Nephron (organoid): ENCODE data around the gene EIF3M.

Experiments used
- H3K27ac Mint-ChIP-seq, 3 experiments: 2 replicates each; pipeline ENCODE4 v1.8.0; 2020; ENCODE audit warnings: mixed read lengths in 3 of 3, mild to moderate bottlenecking in 2 of 3, moderate library complexity in 1 of 3
- H3K27me3 Mint-ChIP-seq: 2 replicates; pipeline ENCODE4 v1.8.0; 2021; ENCODE audit warnings: low read depth, mild to moderate bottlenecking, moderate library complexity, mixed read lengths
- H3K36me3 Mint-ChIP-seq: 2 replicates; pipeline ENCODE4 v1.8.0; 2020; ENCODE audit warnings: low read depth, mixed read lengths
- H3K4me1 Mint-ChIP-seq: 2 replicates; pipeline ENCODE4 v1.8.0; 2020; ENCODE audit warnings: mixed read lengths
- H3K4me3 Mint-ChIP-seq, 3 experiments: 2 replicates each; pipeline ENCODE4 v1.8.0; 2020; ENCODE audit warnings: mild to moderate bottlenecking in 3 of 3, mixed read lengths in 3 of 3, moderate library complexity in 2 of 3
- H3K9me3 Mint-ChIP-seq: 2 replicates; pipeline ENCODE4 v1.8.0; 2020; ENCODE audit warnings: mixed read lengths
- CTCF ChIP-seq, 3 experiments: fragments of 200-600 bp; sonication (generic); IDR thresholded peaks; one replicate each; pipeline ENCODE4 v1.5.0; 2021; ENCODE audit warnings: antibody characterized with exemption in 3 of 3; ENCODE audit not compliant: unreplicated experiment in 3 of 3

Gene EIF3M

GRCh38 chr11:32555895-32556294 is 27.7 kb upstream of the EIF3M start:
- Mint-ChIP-seq H3K9me3 (no peaks in the 10 kb centered on the region), H3K4me1 (peaks cover 35% of the 10 kb centered on the region), H3K36me3 (no peaks in the 10 kb centered on the region), H3K27ac (peak overlapping the region; percentile 61 to 69 (median 66)), H3K4me3 (peak overlapping the region in 2 of 3 experiments; percentile 2 to 4), H3K27me3 (no peaks in the 10 kb centered on the region)
- TF ChIP-seq CTCF (IDR thresholded peaks at IDR 0.05; ENCODE audit: unreplicated experiment in 3 of 3): no peak

DNA sequence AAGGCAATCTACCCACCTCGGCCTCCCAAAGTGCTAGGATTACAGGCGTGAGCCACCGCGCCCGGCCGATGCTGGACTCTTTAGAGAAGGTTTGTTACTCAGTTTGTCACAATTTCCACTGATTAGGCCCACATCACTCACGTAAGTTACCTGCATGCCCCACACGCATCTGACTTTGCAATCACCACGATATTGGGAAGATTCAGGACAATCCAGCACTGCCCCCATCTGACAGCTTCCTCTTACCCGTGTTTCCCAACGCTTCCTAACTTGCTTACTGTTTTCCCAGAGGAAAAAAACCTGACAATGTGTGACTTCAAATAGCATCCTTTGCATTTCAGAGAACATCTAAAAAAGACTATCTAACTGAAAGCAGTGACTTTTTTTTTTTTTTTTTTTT is 21.8 kb upstream of the EIF3M start:
- Mint-ChIP-seq H3K27me3 (no peaks in the 10 kb centered on the region), H3K9me3 (no peaks in the 10 kb centered on the region), H3K4me1 (peaks cover 21% of the 10 kb centered on the region), H3K36me3 (no peaks in the 10 kb centered on the region), H3K4me3 (no peak overlapping the region), H3K27ac (peak overlapping the region; percentile 11 to 60 (median 43))
- no peak for TF ChIP-seq CTCF (IDR thresholded peaks at IDR 0.05; ENCODE audit: unreplicated experiment in 3 of 3)

GRCh38 chr11:32562839-32563599 is 20.6 kb upstream of the EIF3M start:
- Mint-ChIP-seq H3K4me1 (peaks cover 18% of the 10 kb centered on the region), H3K36me3 (no peaks in the 10 kb centered on the region), H3K4me3 (peak overlapping the region in 1 of 3 experiments; percentile 34), H3K27me3 (no peaks in the 10 kb centered on the region), H3K27ac (peak overlapping the region; percentile 43 to 79 (median 77)), H3K9me3 (no peaks in the 10 kb centered on the region)
- TF ChIP-seq CTCF (IDR thresholded peaks at IDR 0.05; ENCODE audit: unreplicated experiment in 3 of 3): no peak

DNA sequence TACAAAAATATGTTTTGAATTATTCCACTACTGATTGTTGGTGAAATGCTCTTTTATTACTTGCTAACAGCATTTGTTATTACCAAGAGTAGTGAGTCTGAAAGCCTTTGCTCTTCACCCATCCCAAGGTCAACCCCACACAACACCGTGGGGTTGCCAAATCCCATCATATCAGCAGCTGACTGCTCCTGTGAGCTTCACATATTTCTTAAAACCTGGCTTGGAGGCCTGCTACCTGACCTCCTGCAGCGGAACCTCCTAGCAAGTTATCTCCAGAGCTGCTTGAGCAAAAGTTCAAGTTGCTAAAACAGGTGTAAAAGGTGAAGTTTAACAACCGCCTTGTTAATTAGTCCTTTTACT is 20.1 kb upstream of the EIF3M start:
- Mint-ChIP-seq H3K27ac (peak overlapping the region; percentile 43 to 79 (median 77)), H3K27me3 (no peaks in the 10 kb centered on the region), H3K4me1 (peaks cover 16% of the 10 kb centered on the region), H3K4me3 (no peak overlapping the region), H3K9me3 (no peaks in the 10 kb centered on the region), H3K36me3 (no peaks in the 10 kb centered on the region)
- TF ChIP-seq CTCF (IDR thresholded peaks at IDR 0.05; ENCODE audit: unreplicated experiment in 3 of 3): no peak

DNA sequence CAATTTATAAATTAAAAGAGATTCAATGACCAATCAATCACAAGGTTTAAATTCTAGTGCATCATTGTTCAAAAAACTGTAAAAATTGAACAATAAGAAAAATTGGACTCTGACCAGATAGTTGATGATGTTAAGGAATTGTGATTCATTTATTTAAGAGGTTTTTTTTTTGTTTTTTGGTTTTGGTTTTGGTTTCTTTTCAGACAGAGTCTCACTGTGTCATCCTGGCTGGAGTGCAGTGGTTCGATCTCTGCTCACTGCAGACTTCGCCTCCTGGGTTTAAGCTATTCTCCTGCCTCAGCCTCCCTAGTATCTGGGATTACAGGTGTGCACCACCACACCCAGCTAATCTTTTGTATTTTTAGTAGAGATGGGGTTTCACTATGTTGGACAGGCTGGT is 17.1 kb upstream of the EIF3M start:
- Mint-ChIP-seq H3K27ac (no peak overlapping the region), H3K9me3 (no peaks in the 10 kb centered on the region), H3K4me1 (peaks cover 29% of the 10 kb centered on the region), H3K4me3 (no peak overlapping the region), H3K36me3 (no peaks in the 10 kb centered on the region), H3K27me3 (no peaks in the 10 kb centered on the region)
- TF ChIP-seq CTCF (IDR thresholded peaks at IDR 0.05; ENCODE audit: unreplicated experiment in 3 of 3): no peak

DNA sequence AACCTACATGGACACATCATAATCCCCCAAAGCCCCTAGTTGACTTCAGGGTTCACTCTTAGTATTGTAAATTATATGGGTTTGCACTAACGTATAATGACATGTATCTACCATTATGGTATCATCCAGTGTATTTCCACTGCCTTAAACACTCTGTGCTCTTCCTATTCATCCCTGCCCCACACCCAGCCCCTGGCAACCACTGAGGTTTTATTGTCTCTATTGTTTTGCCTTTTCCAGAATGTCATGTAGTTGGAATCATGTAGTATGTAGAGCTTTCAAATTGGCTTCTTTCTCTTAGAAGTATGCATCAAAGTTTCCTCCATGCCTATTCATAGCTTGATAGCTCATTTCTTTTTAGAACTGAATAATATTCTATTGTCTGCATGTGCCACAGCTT is 16.5 kb upstream of the EIF3M start:
- Mint-ChIP-seq H3K9me3 (no peaks in the 10 kb centered on the region), H3K36me3 (no peaks in the 10 kb centered on the region), H3K4me3 (no peak overlapping the region), H3K27me3 (no peaks in the 10 kb centered on the region), H3K27ac (peak overlapping the region in 1 of 3 experiments; percentile 30), H3K4me1 (peaks cover 33% of the 10 kb centered on the region)
- TF ChIP-seq CTCF (IDR thresholded peaks at IDR 0.05; ENCODE audit: unreplicated experiment in 3 of 3): no peak
